Measurements from ENCODE around the gene TRIM15. TPM values are rescaled to one million over a fixed set of nuclear protein-coding genes. Genes with fewer than 3 reads are reported as not detected.

The TRIM15 gene
- total RNA-seq, 4 donors from 2014 or later, result not detected

DNA sequence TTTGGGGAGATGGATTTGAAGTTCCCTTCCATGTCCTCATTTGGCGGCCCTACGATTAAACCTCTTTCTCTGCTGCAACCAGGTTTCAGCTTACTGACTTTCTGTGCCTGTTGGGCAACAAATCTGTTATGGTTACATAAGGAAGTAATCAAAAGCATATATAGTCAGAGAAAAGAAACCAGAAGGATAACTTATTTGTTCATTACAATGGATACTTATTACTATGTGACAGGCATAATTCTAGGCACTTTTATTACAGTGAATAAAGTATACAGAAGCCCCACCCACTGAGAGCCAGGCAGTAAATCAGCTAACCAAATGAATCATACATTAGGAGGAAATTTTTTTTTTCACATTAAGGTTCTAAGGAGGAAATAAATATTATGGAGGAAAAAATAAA is 40.8 kb upstream of the TRIM15 start:
- TF ChIP-seq CTCF (IDR thresholded peaks at IDR 0.05), result no peak
- no peak for DNase-seq (ENCODE audit: low spot score in 2 of 2)
- Histone ChIP-seq H3K9me3 (no peaks in the 10 kb centered on the region), H3K4me3 (no peak overlapping the region), H3K27me3 (peaks cover 0 to 53% of the 10 kb centered on the region in 2 donors), H3K4me1 (peaks cover 0 to 6% (median 1%) of the 10 kb centered on the region in 4 donors), H3K36me3 (no peaks in the 10 kb centered on the region), H3K27ac (no peak overlapping the region)
- 45 to 62% methylated on average over 2 of the region's 2 CpGs for WGBS, 2 donors

DNA sequence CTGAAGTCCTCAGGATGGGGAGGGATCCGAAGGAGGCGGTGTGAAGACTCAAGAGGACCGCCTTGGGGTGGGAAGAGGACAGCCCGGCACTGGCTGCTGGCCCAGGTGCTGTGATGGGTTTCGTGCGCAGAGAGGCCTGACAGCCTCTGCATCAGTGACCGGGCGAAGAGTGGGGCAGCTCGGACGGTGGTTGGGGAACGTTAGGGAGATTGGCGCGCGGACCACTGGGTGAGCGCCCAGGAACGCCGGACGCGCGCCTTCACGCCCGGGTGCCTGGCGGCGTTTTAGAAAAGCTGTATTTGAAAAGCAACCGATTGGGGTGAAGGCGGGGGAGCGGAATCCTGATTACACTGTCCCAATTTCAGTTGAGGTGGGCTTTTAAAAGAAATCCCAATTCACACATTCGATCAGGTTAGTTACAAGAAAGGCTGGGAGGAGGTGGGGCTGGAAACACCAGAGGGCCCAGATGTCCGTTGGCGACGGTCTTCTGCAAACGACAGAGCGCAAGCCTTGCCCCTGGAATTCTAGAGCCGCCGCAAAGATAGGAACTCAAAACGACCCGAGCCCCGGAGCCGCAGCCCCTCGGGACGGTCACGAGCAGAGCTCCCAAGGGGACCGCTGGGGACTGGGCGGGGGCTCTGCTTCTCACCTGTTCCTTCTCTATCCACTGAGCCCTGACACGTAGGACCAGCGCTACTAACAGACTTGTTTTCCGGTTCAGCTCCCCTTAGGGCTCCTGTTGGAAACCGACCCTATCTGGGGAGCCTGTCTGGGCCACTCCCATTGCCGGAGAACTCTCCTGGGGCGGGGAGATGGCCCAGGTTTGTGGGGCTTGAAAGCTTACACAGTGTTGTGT is 35.9 kb upstream of the TRIM15 start:
- 10 to 13% methylated on average over 49 to 50 of the region's 50 CpGs for WGBS, 2 donors
- TF ChIP-seq POLR2A (IDR thresholded peaks at IDR 0.05), result no peak
- no peak for TF ChIP-seq CTCF (IDR thresholded peaks at IDR 0.05)
- TF ChIP-seq EP300 (IDR thresholded peaks at IDR 0.05), result no peak
- no peaks in the 10 kb centered on the region for H3K36me3 ChIP-seq
- H3K4me1 ChIP-seq, result peaks cover 0 to 20% (median 4%) of the 10 kb centered on the region in 4 donors
- no peak overlapping the region for H3K27ac ChIP-seq
- no peaks in the 10 kb centered on the region for H3K9me3 ChIP-seq
- H3K4me3 ChIP-seq, result no peak overlapping the region
- no peak for DNase-seq (ENCODE audit: low spot score in 2 of 2)
- H3K27me3 ChIP-seq, result peaks cover 0 to 83% of the 10 kb centered on the region in 2 donors

GRCh38 chr6:30129265-30130178 is 33.8 kb upstream of the TRIM15 start:
- Histone ChIP-seq H3K9me3 (no peaks in the 10 kb centered on the region), H3K4me1 (peaks cover 0 to 20% (median 4%) of the 10 kb centered on the region in 4 donors), H3K27ac (no peak overlapping the region), H3K27me3 (peaks cover 0 to 87% of the 10 kb centered on the region in 2 donors), H3K36me3 (no peaks in the 10 kb centered on the region), H3K4me3 (no peak overlapping the region)
- TF ChIP-seq CTCF (IDR thresholded peaks at IDR 0.05) (no peak), EP300 (IDR thresholded peaks at IDR 0.05) (no peak), POLR2A (IDR thresholded peaks at IDR 0.05) (no peak)
- DNase-seq (ENCODE audit: low spot score in 2 of 2), result no peak
- 68 to 74% methylated on average over 10 of the region's 10 CpGs for WGBS, 2 donors

GRCh38 chr6:30130179-30130679 is 33.1 kb upstream of the TRIM15 start:
- WGBS, 2 donors, result 62 to 65% methylated on average over 4 of the region's 4 CpGs
- Histone ChIP-seq H3K27me3 (peaks cover 0 to 93% of the 10 kb centered on the region in 2 donors), H3K4me3 (no peak overlapping the region), H3K9me3 (no peaks in the 10 kb centered on the region), H3K36me3 (no peaks in the 10 kb centered on the region), H3K4me1 (peaks cover 0 to 20% (median 4%) of the 10 kb centered on the region in 4 donors), H3K27ac (no peak overlapping the region)
- TF ChIP-seq CTCF (IDR thresholded peaks at IDR 0.05), result no peak
- no peak for DNase-seq (ENCODE audit: low spot score in 2 of 2)

All from tibial nerve (tissue), 4 donors.